Neutrophil (primary cell): Measurements from ENCODE around the gene GRK3.

ENCODE experiments used
- H3K27ac ChIP-seq: fragments of 200-600 bp; sonication (generic); 2 replicates; pipeline ENCODE4 v1.5.1; 2016; ENCODE audit warnings: mild to moderate bottlenecking, moderate library complexity
- H3K27me3 ChIP-seq: fragments of 200-600 bp; sonication (generic); 2 replicates; pipeline ENCODE4 v1.6.0; 2016; ENCODE audit warnings: mild to moderate bottlenecking
- H3K36me3 ChIP-seq: fragments of 200-600 bp; sonication (generic); 2 replicates; pipeline ENCODE4 v1.5.1; 2017
- H3K4me1 ChIP-seq, 2 experiments: fragments of 200-600 bp in 1 of 2; sonication (generic) in 1 of 2; 1 replicate in 1 of 2; 2 replicates in 1 of 2; pipeline versions ENCODE4 v1.5.1 to v1.6.1; 2013 to 2016; ENCODE audit warnings: low read depth in 1 of 2, low read length in 1 of 2, mild to moderate bottlenecking in 1 of 2, moderate library complexity in 1 of 2; ENCODE audit not compliant: control insufficient read depth in 1 of 2, insufficient read depth in 1 of 2
- H3K4me3 ChIP-seq, 2 experiments: fragments of 200-600 bp in 1 of 2; sonication (generic) in 1 of 2; 1 replicate in 1 of 2; 2 replicates in 1 of 2; pipeline ENCODE4 v1.5.1; 2013 to 2016; ENCODE audit warnings: low read depth in 1 of 2, low read length in 1 of 2, mild to moderate bottlenecking in 1 of 2, moderate library complexity in 1 of 2
- H3K9me3 ChIP-seq: fragments of 200-600 bp; sonication (generic); 2 replicates; pipeline ENCODE4 v1.5.1; 2016
- TF ChIP-seq, protein P1 (sequence below): fragments of 200-600 bp; sonication (generic); IDR thresholded peaks from 2 replicates; pipeline ENCODE4 v1.5.1; 2016; ENCODE audit warnings: antibody characterized with exemption

GRK3 gene

DNA sequence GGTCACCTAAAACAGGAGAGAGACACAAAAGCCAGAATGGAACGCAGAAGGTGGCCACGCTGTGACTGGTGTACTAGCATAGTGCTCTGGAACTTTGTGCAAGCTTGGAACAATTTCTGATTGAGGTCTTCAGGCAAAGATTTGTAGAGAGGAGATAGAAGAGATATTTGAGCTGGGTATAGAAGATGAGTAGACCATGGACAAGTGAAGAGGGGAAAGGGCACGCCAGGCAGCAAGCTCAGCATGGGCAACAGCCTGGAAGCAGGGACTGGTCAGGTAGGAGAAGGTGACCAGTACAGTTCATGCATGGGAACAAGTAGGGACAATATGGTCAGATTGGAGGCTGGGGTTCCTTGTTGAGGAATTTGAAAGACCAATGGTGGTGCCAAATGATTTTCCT is 201.9 kb downstream of the GRK3 start:
- H3K27me3 ChIP-seq: no peaks in the 10 kb centered on the region
- no peaks in the 10 kb centered on the region for H3K9me3 ChIP-seq
- H3K27ac ChIP-seq: no peak overlapping the region
- H3K4me3 ChIP-seq: no peak overlapping the region
- TF ChIP-seq, protein P1, sequence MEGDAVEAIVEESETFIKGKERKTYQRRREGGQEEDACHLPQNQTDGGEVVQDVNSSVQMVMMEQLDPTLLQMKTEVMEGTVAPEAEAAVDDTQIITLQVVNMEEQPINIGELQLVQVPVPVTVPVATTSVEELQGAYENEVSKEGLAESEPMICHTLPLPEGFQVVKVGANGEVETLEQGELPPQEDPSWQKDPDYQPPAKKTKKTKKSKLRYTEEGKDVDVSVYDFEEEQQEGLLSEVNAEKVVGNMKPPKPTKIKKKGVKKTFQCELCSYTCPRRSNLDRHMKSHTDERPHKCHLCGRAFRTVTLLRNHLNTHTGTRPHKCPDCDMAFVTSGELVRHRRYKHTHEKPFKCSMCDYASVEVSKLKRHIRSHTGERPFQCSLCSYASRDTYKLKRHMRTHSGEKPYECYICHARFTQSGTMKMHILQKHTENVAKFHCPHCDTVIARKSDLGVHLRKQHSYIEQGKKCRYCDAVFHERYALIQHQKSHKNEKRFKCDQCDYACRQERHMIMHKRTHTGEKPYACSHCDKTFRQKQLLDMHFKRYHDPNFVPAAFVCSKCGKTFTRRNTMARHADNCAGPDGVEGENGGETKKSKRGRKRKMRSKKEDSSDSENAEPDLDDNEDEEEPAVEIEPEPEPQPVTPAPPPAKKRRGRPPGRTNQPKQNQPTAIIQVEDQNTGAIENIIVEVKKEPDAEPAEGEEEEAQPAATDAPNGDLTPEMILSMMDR: no peak
- H3K36me3 ChIP-seq: no peaks in the 10 kb centered on the region
- H3K4me1 ChIP-seq: no peaks in the 10 kb centered on the region

DNA sequence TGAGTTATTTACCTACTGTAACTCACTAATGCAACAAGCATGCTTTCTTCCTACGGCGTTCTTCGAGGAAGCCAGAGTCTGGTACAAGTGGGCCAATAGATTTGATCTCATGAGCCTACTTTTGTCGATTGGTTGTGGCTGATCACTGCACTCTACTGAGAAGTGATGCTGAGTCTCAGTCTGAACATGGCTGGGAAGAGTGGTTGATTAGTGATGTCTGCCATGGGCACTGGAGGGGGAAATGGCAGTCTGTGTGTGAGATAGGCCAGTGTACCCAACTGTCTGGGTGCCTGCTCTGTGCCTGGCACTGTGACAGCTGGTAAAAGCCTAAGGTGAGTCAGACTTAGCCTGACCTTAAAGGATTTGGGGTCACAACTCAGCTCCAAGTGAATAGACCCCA is 205.9 kb downstream of the GRK3 start:
- H3K27me3 ChIP-seq: no peaks in the 10 kb centered on the region

DNA sequence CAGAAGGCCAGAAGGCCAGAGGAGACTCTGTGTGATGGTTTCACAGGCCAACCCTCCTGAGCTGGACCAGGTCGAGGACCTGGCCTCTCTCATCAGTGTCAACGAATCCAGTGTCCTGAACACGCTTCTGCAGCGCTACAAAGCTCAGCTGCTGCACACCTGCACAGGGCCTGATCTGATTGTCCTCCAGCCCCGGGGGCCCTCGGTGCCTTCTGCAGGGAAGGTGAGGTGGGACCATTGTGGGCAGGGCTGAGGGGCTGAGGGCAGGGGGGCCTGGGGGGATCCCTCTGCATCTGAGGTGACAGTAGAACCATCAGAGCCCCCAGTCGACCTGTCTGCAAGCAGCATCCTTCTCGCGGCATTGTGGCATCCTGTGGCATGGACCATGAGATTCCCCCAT is 207.8 kb downstream of the GRK3 start:
- Histone ChIP-seq H3K4me3 (no peak overlapping the region), H3K36me3 (no peaks in the 10 kb centered on the region), H3K27me3 (no peaks in the 10 kb centered on the region), H3K27ac (no peak overlapping the region), H3K9me3 (no peaks in the 10 kb centered on the region), H3K4me1 (no peaks in the 10 kb centered on the region)
- TF ChIP-seq, protein P1: no peak

More for the DNA sequence above, 205.9 kb downstream of the GRK3 start:
- Histone ChIP-seq H3K9me3 (no peaks in the 10 kb centered on the region), H3K27ac (no peak overlapping the region), H3K36me3 (no peaks in the 10 kb centered on the region), H3K4me3 (no peak overlapping the region), H3K4me1 (no peaks in the 10 kb centered on the region)
- TF ChIP-seq, protein P1: no peak

DNA sequence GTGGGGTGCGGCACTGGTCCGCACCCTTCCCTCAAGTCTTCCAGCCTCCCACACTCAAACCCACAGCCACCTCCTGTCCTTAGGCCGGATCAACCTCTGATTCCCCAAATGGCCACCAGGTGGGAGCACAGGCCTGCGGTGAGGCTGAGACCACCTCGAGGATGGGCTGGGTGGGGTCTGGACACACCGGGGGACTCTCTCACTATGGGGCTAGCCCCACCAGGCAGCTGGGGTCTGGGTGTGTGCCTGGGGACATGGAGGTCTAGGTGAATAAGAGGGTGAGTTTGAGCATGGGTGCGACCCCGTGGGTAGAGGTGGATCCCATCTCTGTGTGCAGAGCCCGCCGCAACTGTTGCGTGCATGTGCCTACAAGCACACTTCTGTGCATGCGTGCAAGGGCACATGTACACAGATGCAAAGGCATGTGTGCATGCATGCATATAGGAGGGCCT is 210.1 kb downstream of the GRK3 start:
- Histone ChIP-seq H3K9me3 (no peaks in the 10 kb centered on the region), H3K27ac (no peak overlapping the region), H3K4me1 (no peaks in the 10 kb centered on the region), H3K36me3 (no peaks in the 10 kb centered on the region), H3K4me3 (no peak overlapping the region), H3K27me3 (no peaks in the 10 kb centered on the region)
- TF ChIP-seq, protein P1: no peak

DNA sequence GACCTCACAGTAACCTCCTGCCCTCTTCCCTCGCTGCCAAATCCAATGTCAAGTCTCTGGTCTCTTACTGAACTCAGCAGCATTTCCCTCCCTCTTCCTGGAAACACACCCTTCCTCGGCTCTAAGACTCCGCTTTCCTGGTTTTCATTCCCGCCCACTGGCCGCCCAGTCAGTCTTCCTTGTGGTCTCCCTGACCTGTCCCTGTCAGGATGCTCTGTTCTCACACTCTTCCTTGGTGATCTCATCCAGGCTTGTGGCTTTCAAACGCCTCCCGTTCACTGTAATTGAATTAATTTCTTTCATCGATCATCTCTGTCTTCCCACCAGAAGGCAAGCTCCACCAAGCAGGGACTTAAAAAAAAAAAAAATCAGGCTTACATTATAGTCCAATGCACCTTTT is 211.1 kb downstream of the GRK3 start:
- no peaks in the 10 kb centered on the region for H3K9me3 ChIP-seq
- TF ChIP-seq, protein P1: no peak
- no peaks in the 10 kb centered on the region for H3K36me3 ChIP-seq
- H3K4me1 ChIP-seq: no peaks in the 10 kb centered on the region
- H3K4me3 ChIP-seq: no peak overlapping the region
- H3K27ac ChIP-seq: no peak overlapping the region
- no peaks in the 10 kb centered on the region for H3K27me3 ChIP-seq

DNA sequence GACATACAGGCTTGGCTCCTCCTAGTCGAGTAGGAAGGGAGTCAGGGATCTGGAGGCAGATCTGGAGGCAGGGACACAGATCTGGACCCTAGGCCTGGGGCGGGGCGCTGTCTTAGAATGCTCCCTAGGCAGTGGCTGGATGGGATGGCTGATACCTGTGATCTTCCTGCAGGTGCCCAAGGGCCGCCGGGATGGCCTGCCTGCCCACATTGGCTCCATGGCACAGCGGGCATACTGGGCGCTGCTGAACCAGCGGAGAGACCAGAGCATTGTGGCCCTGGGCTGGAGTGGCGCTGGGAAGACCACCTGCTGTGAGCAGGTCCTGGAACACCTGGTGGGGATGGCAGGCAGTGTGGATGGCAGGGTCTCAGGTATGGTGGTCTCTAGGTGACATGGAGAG is 212.9 kb downstream of the GRK3 start:
- no peak overlapping the region for H3K4me3 ChIP-seq
- TF ChIP-seq, protein P1: no peak

More for the DNA sequence above, 212.9 kb downstream of the GRK3 start:
- Histone ChIP-seq H3K27me3 (no peaks in the 10 kb centered on the region), H3K9me3 (no peaks in the 10 kb centered on the region), H3K36me3 (no peaks in the 10 kb centered on the region), H3K4me1 (no peaks in the 10 kb centered on the region), H3K27ac (no peak overlapping the region)
